Stimulated activated CD4-positive, alpha-beta T cell treated with anti-CD3 and anti-CD28 coated beads, TNF-alpha, amount 100 ng/mL, for 4 hours (primary cell): Measurements from ENCODE around the gene MYOM1.
"Not testable (repeated sequence)": the region's sequence is repeated elsewhere in the genome, so short reads cannot be mapped to it uniquely, and the experiment has no call there.

Experiments
- DNase-seq, 3 experiments: peaks; one replicate each; pipeline ENCODE4 v3.0.0-alpha.2; 2020; ENCODE audit warnings: low read depth in 3 of 3

Gene MYOM1

DNA sequence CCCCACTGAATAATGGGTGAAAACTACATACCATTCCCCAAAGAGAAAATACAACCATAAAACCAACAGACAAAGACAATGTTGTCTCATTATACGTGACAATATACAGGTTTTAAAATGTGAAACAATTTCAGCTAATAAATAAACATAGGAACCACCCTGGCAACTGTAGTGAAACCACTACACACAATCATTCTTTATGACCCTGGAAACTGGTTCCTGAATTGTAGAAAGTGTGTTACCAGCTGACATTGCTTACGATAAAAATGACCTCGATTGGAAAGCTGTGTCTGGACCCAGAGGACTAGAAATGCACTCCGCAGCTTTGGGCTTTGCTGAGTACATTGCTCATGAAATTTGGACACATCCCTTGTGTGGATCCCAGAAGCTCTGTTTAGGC lies 132.9 kb downstream of the MYOM1 start:
- no peak for DNase-seq

DNA sequence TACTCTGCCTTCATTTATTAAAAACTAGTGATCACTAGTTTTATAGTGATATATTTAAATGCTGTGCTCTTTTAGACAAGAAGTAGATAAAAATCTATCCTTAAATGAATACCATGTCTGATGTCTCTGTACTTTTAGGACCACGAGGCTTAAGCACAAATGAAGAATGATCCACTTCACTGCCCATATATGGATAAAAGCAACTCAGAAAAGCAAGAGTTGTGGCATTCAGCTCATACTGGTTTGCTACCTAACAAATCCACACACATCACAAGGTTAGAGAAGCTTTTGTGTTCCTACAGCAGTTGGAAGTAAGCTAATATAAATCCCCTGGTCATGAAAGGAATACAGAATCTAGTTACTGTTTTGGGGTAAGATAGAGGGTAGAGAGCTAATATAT lies 134.2 kb downstream of the MYOM1 start:
- no peak for DNase-seq

DNA sequence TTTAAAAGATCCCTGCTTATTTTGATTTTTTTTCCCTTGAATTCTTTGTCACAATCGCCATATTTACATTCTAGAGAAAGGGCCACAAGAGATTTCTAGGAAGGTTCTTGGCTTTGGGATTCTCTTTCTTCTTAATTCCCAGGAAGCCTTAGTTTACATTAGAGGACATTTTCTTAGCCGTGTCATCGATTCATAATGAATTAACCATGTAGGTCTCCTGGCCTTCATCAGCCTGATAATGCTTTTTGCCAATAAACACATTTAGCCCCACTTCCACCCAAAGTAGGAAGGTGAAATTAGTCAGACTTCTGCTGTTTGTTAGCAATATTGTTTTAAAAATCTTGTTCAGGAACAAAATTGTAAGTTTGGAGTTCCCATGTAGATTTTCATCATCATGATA lies 135.6 kb downstream of the MYOM1 start:
- no peak for DNase-seq

DNA sequence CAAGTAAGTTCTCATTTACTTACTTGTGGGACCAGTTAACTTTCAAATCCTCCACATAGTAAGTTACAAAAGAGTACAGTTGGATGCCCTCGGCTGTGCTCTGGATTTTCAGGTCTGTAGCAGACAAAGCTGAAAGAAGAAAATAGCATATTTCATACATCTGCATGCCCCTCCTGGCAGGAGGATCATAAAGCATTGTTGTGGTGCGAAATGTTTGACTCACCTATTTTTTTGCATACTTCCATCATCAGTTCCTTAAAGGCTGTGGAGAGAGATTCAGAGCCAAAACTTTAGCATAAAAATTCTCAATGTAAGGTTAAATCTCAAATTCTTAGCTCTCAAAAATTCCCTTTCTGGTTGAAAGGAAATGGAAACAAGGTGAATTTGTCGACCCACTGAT lies 136.0 kb downstream of the MYOM1 start:
- DNase-seq = no peak

DNA sequence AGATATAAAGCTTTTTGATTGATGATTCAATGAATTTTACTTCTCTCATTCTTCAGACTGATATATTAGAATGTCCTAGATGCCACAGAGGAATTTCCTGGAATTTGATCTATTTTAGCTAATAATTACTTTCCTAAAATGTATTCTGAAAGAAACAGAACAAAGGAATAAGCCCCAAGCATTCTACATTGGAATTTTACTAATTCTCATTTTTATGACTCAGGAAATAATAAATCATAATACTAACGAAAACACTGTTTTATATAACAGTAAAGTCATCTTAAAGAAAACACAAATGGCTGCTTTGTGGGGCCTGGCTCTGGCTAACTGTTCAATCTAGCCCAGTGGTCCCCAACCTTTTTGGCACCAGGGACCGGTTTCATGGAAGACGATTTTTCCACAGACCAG lies 138.2 kb downstream of the MYOM1 start:
- DNase-seq = no peak

DNA sequence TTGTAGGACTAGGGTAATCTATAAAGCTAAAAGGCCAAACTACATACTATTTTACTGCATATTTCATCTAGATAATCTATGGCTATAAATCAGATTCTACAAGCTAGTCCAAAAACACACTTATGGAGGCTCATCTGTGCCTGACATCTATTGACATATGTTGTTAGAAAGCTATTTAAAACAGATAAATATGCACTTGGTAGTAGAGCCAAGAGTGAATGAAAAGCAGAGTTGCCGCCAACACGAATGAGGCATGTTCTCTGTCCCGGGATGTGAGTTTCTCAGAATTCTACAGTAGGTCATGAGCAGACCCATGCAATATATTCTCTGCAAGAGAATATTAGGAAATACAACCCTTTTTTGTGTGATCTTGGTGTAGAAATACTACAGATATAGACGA lies 140.1 kb downstream of the MYOM1 start:
- no peak for DNase-seq

DNA sequence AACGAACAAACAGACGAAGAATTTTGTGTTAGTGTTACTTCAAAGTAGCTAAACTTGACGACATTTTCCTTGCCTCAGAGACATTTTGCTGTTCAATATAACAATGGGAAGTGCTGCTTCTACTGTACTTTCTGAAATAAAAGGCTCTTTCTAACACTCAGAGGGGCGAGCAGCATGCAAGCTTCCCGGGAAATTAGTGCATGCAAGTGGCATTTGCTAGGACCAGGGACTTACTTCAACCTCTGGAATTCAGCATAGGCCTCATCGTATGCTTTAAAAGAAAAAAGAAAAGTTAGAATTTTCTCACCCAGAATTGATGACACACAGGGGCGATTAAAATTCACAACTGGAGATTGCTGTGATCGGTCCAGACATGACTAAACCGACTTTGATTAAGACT lies 144.3 kb downstream of the MYOM1 start:
- DNase-seq = no peak

DNA sequence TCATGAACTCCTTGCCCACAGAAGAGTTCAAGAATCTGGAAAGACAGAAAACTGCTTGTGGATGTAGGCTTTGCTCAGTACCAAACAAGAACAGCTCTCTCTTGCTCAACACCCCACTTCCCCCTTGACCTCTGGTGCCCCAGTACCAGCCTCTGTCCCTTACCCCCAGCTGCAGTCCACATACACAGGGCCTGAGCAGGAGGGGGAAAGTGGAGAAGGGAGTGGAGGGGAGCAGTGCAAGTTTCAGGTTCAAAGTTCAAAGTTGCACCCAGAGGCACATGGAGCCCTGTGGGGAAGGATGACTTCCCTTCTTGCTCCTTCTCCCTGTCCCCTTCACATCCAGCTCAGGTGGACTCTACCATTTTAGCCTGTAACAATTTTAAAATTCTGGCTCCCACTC lies 145.7 kb downstream of the MYOM1 start:
- no peak for DNase-seq

DNA sequence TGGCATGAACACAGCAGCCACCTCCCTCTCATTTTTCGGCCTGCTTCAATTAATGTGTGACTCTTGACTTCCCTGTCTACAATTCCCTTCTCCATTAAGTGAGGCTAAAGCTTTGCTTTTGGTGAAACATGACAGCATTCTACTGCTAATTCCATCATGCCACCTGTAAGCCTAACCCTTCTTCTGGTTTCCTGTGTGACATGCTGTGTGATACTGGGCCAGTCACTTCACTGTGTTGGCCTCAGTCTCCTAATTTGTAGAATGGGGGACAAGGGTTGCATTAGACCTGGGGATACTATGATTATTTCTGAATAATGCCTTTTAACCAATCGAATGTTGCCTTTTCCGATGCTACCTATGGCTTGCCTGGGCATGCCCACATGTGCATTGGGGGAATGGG lies 146.4 kb downstream of the MYOM1 start:
- not testable (repeated sequence) for DNase-seq

DNA sequence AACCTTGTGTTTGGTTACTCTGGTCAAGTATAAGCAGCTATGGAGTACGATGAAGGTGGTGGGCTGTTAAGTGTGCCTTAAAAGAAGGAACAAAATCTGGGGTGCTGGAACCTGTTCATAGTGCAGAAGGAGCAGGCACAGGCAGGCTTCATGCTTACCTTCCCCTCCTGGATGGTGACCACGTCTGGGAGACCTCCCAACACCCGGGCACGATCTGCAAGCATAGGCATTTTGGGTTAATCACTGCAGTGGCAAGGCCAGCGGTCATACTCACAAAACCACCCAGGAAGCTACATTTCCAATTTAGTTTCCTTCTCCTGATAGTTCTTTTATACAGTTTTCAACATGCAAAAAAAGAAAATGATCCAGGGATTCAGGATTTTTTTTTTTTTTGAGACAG lies 148.1 kb downstream of the MYOM1 start:
- no peak for DNase-seq

DNA sequence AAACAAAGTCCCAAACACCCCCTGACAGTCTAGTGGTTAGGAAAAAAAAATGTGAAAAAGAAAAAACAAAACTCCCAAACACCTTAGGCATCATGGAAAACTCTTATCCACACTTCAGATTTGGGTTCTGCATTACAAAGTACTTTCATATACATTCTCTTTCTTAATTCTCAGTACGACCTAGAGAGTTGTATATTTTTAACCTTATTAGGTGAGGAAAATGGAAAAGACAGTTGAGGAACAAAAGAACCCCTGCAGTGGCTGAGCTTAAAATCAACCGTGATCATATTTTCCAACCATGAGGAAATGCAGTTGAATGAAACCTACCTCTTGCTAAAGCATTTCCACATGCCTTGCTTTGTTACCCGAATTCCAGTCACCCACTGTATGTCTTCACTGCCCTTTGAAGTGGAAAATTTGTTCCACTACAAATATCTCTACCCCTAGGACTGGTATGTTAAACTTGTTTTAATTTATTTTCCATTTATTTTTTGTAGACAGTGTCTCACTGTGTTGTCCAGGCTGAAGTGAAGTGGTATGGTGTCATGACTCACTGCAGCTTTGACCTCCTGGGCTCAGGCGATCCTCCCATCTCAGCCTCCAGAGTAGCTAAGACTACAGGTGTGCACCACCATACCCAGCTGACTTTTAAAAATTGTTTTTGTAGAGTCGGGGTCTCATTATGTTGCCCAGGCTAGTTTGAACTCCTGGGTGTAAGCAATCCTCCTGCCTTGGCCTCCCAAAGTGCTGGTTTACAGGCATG lies 149.9 kb downstream of the MYOM1 start:
- DNase-seq = no peak

DNA sequence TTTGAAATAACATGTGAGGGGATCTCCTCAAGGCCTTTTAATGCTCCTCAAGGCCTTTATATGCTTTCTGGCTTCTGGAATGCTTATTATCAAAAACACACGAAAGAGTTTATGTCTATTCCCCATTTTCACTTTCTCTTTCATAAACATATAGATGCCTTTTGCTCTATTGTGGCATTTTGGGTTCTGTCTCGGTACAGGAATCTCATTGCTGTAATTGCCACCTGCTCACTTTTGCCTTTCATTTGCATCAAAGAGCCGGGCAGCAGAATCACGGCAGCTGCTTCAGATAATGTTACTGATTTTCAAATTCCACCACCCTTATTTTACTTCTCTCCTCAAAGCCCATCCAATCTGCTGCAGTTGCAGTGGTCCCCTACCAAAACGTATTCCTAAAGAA lies 152.0 kb downstream of the MYOM1 start:
- DNase-seq = no peak

DNA sequence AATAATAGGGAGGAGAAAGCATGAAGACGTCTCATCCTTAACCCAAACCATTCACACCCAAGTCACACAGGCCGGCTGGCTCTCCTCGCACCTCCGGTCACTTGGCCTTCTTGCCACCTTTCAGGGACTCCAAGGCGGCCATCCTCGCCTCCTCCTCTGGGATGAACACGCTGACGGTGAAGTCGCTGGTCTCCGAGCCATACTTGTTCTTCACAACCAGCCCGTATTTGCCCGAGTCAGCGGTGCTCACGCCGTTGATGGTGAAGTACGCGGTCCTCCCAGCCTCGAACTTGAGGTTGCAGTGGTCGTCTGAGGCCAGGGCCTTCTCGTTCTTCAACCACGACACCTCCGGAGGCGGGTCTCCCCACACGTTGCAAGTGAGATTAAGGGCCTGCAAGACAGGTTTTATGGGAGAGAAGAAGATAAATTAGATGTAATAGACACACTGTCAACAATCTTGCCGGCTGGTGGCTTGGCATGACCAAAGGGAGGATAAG lies 152.6 kb downstream of the MYOM1 start:
- no peak for DNase-seq

DNA sequence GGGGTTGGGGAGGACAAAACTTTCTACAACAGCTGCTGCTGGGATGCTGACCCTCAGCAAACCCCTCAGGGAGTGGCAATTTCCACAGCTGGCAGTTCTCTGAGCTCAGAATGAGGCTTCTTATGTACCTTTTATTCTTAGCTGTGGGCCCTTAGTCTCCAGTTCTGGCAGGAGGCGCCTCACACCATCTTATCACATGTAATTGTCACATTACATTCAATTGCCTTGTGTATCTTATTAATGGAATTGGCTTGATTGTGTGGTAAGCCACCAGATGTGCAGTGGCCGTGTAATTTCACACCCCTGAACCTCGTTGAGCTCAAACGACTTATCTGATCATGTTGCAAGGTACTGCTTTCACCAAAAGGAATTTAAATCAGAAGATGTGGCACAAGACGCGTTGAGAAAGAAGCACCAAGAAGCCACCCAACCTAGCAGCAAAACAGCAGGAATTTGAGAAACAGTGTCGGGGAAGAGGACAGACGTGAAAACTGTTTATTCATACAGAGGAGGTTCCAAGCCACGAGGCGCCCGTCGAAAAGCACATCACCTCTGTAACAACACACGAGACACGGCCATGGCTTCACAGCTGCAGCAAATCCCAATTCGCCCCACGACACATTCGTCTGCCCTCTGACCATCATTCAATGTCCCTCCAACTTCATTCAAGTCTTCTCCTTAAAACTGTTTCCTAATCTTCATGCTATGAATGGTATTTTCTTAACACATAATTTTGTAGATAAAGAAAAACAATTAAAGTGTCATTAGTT lies 153.2 kb downstream of the MYOM1 start:
- no peak for DNase-seq

DNA sequence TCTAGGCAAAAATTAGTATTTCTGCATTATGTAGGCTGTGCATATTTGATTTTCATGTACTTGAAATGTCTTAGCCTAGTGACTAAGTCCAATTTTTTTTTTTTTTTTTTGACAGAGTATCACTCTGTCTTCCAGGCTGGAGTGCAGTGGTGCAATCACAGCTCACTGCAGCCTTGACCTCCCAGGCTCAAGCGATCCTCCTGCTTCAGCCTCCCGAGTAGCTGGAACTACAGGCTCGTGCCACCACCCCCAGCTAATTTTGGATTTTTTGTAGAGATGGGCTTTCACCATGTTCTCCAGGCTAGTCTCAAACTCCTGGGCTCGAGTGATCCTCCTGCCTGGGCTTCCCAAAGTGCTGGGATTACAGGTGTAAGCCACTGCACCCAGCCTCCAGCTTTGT lies 156.0 kb downstream of the MYOM1 start:
- not testable (repeated sequence) for DNase-seq

DNA sequence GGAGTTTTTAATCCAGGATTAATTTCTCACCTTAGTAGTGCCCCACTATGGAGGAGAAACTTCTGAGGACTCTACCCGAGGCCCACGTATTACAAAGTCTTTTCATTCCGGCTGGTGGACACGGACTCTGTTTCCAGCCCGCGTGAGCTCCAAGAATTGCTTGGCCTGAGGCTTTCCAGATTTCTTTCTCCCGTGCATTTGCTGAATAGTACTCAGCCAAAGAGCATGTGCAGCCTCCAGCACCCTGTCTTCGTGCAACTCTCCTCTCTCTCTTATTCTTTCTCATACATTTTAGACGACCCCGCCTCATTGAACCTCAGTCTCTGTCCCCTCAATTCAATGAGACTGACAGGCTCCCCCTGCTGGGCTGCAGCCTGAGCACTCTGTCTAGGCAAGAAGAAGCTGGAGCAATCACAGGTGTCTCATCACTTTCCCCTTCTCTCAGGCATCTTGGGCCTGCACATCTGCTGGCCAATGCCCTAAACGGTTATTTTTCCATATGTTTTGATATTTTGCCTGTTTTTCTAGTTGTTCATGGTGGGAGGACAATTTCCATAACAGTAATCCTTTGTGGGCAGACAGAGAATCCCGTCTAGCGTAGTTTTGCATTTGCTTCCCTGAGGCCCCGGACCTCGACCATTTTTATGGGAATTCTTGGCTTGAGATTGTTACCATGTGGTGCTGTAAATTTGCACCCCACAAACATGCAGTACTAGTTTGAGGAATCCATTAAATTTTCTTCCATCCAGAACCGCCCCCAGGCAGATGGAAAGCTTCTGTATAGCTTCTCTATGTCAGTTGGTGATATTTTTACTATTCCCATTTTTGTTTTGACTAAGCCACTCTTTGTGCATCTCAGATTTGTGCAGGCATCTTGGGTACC lies 156.7 kb downstream of the MYOM1 start:
- peak; percentile 46 to 58 (median 53) for DNase-seq

DNA sequence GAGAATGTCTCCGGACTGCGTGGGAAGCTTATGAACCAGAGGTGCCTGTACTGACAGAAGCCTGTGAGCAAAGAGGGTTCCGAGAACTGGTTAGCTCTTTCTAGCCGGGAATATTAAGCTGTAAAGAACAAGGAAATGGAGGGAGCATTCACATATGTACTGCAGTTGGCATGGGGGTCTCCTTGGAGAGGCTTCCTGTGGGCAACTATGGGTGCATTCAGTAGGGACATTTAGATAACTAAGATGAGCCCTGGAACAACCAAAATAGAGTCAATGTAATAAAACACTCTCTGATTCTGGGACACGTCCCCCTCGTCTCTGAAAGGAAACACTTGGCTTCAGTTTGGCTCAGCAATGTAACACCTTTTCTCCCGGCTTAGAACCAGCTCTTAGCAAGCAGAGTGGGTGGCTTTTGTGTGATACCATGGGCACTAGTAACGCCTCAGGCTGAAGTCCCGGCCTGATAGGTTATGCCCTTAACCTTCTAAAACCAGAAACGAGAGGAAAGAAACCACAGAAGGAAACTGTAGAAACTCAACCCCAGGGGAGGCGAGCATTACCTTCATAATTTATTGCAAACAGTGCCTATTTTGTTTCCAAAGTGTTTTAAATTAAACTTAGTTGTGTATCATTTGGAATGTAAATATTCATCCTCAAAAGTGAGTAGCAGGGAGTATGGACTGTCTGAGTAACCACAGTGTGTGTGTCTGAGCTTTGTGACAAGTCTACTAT lies 158.0 kb downstream of the MYOM1 start:
- DNase-seq = peak in 1 of 3 experiments; percentile 9

DNA sequence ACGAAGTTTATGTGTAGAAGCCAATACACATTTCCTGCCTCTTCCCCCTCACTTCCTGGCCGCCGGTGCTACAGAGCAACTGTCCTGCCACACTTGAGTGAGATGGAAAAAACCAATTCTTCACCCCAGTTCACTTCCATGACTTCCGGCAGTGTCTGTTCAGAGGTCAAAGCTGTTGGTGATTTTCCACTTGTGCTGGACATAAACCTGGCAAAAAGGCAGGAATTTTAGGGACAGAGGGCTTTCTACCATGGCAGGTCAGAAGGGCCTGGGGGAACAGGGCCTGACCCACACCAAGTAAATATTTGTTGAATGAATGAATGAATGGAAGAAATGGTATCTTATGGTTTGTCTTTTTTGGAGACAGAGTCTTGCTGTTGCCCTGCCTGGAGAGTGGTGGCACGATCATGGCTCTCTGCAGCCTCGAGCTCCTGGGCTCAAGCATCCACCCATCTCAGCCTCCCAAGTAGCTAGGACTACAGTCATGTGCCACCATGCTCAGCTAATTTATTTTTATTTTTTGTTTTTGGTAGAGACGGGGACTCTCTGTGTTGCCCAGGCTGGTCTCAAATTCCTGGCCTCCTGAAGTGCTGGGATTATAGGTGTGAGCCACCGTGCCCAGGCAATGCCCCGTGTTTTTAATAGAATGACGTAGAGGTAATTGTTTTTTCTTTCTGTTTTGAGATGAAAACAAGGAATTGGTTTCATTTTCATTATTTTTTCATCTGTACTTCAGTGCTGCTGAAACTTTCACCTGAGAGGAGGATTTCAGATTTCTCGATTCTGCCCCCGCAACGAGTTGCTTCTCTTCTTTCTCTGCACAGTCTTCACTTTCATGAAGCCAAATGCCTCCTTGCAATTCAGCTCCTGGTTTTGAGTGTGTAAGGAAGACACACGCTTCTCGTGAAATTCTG lies 158.8 kb downstream of the MYOM1 start:
- DNase-seq = peak in 2 of 3 experiments; percentile 19 to 20

DNA sequence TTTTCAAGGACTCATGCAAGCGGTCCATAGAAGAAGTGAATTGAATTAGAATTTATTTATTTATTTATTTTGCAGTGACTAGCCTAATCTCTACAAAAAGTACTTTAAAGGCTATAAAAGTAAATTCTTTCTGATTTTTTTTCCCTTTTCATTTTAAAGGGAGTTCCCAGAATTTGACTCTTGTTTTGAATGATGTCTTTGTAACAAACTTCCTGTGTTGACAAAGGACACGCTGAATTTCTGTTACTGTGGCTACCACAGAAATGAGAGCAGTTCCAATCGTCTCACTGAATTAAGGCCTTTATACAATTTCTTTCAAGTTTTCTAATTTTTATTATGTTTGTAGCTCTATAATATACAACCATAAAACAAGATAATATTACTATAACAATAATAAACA lies 160.5 kb downstream of the MYOM1 start:
- DNase-seq = no peak
